GM12872 (cell line): Measurements from ENCODE around the gene GOLGA6A.

Experiments
- TF ChIP-seq, protein P1 (sequence below): IDR thresholded peaks from 3 replicates; pipeline ENCODE4 v1.5.1; 2011; ENCODE audit warnings: low read depth, mild to moderate bottlenecking, low read length, moderate library complexity; ENCODE audit not compliant: insufficient read depth

The GOLGA6A gene

DNA sequence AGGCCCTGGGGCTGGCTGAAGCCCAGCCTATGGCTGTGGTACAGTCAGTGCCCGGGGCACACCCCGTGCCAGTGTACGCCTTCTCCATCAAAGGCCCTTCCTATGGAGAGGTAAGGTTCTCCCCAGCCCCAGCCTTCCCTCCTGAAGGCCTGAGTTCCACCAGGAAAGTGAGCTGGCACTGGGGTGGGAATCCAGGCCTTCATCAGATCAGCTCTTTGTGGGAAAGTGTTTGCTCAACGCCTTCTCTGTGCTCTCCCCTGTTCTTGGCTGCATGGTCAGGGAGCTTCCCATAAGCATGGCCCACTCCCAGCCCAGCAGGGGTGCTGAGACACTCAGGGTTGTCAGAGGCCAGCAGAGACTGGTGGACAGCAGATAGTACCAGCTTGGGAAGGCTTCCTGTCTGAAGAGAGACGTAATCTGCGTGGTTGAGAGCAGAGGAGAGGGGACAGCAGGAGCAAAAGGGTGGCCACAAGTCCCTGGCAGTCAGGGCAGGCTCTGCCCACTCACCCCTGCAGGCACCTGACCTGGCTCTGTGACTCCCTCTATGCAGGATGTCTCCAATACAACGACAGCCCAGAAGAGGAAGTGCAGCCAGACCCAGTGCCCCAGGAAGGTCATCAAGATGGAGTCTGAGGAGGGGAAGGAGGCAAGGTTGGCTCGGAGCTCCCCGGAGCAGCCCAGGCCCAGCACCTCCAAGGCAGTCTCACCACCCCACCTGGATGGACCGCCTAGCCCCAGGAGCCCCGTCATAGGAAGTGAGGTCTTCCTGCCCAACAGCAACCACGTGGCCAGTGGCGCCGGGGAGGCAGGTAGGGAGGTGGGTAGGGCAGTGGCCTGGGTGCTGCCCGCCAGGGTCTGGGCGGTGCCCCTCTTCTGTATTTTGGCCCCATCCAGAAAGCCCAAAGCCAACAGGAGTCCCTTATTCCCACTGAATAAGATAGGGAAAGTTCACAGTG lies 49.5 kb downstream of the GOLGA6A start:
- TF ChIP-seq, protein P1, sequence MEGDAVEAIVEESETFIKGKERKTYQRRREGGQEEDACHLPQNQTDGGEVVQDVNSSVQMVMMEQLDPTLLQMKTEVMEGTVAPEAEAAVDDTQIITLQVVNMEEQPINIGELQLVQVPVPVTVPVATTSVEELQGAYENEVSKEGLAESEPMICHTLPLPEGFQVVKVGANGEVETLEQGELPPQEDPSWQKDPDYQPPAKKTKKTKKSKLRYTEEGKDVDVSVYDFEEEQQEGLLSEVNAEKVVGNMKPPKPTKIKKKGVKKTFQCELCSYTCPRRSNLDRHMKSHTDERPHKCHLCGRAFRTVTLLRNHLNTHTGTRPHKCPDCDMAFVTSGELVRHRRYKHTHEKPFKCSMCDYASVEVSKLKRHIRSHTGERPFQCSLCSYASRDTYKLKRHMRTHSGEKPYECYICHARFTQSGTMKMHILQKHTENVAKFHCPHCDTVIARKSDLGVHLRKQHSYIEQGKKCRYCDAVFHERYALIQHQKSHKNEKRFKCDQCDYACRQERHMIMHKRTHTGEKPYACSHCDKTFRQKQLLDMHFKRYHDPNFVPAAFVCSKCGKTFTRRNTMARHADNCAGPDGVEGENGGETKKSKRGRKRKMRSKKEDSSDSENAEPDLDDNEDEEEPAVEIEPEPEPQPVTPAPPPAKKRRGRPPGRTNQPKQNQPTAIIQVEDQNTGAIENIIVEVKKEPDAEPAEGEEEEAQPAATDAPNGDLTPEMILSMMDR: no peak

DNA sequence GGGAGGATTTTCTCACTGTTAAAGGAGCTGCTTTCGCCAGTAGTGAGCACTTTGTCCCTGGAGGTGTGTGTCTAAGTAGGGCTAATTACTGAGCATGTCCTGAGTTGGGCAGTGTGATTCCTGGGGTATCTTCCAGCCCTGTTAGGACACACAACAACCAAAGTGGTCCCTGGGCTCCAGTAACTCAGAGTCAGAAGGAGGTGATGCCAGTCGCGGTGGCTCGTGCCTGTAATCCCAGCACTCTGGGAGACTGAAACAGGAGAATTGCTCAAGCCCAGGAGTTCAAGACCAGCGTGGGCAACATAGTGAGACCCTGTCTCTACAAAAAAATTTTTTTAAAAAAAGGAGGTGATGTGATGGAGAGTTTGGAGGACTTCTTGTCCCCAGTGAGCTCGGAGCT lies 50.3 kb downstream of the GOLGA6A start:
- TF ChIP-seq, protein P1: no peak

DNA sequence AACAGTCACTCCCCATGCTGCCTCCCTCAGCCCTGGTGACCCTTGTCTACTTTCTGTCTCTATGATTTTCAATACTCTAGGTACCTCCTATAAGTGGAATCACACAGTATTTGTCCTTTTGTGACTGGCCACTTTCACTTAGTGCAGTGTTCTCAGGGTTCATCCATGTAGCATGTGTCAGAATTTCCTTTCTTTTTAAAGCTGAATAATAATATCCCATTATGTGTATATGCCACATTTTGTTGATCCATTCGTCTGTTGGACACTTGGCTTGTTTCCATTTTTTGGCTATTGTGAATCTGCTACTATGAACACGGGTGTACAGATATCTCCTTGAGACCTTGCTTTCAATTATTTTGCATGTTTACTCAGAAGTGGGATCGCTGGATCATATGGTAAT lies 53.7 kb downstream of the GOLGA6A start:
- TF ChIP-seq, protein P1: no peak

DNA sequence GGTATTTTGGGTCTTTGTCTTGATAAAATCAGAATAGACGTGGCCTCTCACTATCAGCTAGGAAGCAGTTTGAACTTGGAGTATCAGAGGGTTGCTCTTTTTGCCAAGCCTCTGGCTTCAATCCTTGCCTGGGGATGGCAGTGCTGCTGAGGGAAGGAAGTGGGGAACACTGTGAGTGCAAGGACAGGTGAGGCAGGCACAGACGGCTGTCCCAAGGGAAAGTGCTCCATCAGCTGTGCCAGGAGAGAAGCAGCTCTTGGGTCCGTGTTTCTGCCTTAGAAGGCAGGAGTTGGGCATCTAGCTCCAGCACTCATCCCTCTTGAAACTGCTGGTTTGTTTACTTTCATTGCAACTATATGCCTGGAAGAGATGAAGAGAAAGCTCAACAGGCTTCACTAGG lies 54.7 kb downstream of the GOLGA6A start:
- TF ChIP-seq, protein P1: no peak

DNA sequence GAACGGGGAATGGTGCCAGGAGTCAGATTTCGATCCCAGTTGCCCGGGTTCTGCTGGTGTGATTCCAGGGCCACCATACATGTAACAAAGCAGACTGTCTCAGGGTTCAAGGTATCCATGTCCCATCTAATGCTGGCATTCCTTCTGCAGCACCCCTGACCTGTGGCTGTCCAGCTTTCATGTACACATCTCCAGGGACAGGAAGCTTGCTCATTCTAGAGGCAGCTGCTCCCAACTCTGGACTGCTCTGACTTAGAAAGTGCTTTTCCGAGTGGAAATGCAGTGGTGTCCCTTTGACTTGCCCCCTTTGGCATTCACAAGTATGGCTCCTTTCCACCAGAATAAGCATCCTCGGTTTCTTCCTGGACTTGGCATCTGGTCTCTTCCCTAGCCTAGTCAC lies 56.9 kb downstream of the GOLGA6A start:
- TF ChIP-seq, protein P1: no peak

DNA sequence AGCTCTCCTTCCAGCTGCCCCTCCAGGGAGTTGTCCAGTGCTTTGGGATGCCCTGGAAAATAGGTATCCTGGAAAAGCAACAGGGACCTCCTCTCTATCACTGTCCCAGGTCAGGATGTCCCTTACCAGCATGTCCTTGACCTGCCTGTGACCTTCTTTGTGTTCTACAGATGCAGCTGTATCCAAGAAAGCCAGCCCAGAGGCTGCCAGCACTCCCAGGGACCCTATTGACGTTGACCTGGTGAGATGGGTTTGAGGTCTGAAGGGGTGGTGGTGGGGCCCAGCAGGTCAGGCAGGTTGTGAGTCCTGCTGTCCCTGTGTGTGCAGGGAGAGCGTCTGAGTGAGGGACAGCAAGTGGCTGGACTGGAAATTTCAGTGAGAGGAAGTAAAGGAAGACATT lies 57.7 kb downstream of the GOLGA6A start:
- TF ChIP-seq, protein P1: no peak

DNA sequence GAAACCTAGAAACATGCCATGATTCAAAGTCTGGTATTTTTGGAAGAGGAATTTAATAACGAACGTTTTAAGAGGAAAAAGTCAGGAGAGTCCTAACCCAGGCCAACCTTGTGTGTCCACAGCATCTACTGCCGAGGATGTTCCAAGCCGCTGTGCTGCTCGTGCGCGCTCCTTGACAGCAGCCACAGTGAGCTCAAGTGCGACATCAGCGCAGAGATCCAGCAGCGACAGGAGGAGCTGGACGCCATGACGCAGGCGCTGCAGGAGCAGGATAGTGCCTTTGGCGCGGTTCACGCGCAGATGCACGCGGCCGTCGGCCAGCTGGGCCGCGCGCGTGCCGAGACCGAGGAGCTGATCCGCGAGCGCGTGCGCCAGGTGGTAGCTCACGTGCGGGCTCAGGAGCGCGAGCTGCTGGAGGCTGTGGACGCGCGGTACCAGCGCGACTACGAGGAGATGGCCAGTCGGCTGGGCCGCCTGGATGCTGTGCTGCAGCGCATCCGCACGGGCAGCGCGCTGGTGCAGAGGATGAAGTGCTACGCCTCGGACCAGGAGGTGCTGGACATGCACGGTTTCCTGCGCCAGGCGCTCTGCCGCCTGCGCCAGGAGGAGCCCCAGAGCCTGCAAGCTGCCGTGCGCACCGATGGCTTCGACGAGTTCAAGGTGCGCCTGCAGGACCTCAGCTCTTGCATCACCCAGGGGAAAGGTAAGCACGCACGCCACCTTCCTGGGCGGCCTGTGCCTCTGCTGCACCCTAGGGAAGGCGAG lies 59.5 kb downstream of the GOLGA6A start:
- TF ChIP-seq, protein P1: no peak
